Spleen (tissue), 7 donors: ENCODE results near the gene STAG1.

Experiments used
- POLR2A ChIP-seq, 3 donors: fragments of 450-650 bp; IDR thresholded peaks; one replicate each; pipeline ENCODE4 v1.5.1; 2017; ENCODE audit warnings: antibody characterized with exemption in 3 of 3, mild to moderate bottlenecking in 1 of 3
- POLR2AphosphoS5 ChIP-seq, 3 donors: sonication (generic); formaldehyde crosslinking; IDR thresholded peaks; one replicate each; pipeline ENCODE4 v1.5.1; 2017; ENCODE audit warnings: antibody characterized with exemption in 3 of 3
- TF ChIP-seq, protein P1 (sequence below), 11 experiments: fragments of 200-600 bp in 7 of 11; fragments of 450-650 bp in 4 of 11; sonication (generic) in 4 of 11; IDR thresholded peaks in 8 of 11; conservative IDR thresholded peaks in 3 of 11; 1 replicate in 7 of 11; 2 replicates in 4 of 11; pipeline versions ENCODE4 v1.4.0 to v1.8.0; 2016 to 2021; ENCODE audit warnings: antibody characterized with exemption in 11 of 11, inconsistent platforms in 4 of 11, mild to moderate bottlenecking in 1 of 11
- donor health status: DM: no; HTN: no; CAD: no; lungs with moderate emphysema.
- donor health status: DM: no; HTN: no; CAD: no.
- donor health status: DM: no; HTN: no; CAD: no.

DNA sequence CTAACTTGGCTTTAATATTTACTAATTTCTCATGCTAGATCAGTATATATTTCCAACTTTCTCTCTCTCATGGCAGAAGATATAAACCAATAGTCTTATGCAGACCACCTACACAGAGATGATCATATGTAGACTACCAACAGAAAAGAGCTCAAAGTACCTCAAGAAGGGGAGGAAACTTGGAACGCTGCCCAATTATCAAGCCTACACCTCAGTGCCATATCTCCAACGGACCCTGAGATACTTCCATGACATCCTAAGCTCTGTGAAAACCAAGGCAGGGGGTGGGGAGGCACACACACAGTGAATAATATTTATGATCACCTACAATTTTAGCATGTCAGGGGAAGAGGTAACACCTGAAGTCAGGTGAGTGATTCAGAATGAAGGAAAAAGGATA is 100.6 kb downstream of the STAG1 start:
- TF ChIP-seq, protein P1, sequence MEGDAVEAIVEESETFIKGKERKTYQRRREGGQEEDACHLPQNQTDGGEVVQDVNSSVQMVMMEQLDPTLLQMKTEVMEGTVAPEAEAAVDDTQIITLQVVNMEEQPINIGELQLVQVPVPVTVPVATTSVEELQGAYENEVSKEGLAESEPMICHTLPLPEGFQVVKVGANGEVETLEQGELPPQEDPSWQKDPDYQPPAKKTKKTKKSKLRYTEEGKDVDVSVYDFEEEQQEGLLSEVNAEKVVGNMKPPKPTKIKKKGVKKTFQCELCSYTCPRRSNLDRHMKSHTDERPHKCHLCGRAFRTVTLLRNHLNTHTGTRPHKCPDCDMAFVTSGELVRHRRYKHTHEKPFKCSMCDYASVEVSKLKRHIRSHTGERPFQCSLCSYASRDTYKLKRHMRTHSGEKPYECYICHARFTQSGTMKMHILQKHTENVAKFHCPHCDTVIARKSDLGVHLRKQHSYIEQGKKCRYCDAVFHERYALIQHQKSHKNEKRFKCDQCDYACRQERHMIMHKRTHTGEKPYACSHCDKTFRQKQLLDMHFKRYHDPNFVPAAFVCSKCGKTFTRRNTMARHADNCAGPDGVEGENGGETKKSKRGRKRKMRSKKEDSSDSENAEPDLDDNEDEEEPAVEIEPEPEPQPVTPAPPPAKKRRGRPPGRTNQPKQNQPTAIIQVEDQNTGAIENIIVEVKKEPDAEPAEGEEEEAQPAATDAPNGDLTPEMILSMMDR (IDR thresholded peaks at IDR 0.05 in 8 of 11, conservative IDR thresholded peaks at IDR 0.05 in 3 of 11), result no peak
- no peak for TF ChIP-seq POLR2A (IDR thresholded peaks at IDR 0.05)
- no peak for TF ChIP-seq POLR2AphosphoS5 (IDR thresholded peaks at IDR 0.05)
